Measurements from ENCODE around the gene C17orf58.
"Not testable (repeated sequence)": the region's sequence is repeated elsewhere in the genome, so short reads cannot be mapped to it uniquely, and the experiment has no call there.

Gene C17orf58

DNA sequence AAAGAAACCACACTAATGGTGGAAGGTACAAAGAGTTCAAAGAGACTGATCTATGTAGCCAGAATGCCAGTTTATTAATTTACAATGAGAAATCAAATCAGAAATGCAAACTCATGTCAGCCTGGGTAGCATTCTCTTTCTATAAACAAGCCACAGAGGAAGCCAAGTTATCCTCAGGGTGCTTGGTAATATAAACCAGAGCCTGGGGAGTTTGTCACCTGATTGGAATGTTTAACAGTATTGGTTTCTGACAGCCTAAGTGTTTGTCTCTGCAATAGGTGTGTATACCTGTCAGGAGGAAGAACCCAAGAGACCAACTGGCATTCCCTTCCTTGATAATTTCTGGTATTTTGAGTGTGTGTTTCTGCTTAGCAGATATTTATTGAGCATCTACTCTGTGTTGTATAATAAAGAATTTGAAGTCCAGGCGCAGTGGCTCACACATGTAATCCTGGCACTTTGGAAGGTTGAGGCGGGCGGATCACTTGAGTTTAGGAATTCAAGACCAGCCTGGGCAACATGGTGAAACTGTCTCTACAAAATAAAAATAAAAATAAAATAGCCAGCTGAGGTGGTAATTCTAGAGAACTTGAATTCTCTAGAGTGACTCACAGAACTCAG, 3.1 kb upstream of the C17orf58 start:
- DNase-seq = no peak

DNA sequence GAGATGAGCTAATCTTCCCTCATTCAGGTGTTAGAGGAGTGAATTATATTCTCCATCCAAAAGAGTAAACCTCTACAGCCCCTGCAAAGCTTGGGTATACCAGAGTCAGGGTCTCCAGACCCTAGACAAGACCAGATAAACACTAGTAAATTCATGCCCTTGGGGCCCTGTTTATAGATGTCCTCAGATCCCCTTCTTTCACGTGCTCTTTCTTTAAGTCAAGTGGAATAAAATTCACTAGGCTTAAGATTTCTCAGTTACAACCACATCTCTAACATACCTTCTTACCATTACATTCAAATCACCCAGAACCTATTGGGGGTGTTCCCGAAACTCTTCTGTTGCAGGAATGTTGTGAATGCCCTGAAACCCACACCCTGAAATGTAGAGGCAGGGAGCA, 2.2 kb upstream of the C17orf58 start:
- no peak for DNase-seq

DNA sequence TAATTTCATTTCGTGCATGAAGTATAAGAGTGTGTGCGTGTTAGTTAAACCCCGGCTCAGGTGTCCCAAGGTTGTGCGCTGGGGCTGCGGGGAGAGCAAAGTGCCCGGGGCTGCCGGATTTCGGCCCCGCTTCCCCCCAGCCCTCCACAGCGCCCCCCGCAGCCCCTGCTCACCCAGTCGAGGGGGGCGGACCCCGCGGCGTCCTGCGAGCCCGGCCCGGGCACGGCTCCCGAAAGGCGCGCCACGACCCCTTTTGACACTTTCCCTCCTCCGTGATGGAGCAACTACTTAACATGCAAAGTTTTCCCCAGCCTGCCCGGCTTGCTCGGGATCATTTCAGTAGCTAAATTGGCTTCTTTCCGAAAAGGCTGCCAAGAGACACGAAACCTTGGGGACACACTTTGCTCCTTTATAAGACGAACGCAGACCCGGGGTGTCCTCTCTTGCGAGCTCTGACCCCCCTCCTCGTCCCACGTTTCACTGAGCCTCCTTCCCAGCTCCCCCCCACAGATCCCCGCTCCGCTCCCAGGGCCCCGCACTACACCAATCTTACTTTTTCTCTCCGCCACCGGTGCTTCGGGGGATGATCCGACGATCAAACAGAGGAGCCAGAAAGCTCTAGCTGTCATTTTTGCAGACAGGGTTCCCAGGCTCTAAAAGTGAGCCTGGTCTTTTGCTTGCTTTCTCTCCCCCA, 552 bp downstream of the C17orf58 start:
- DNase-seq = peak; percentile 49

DNA sequence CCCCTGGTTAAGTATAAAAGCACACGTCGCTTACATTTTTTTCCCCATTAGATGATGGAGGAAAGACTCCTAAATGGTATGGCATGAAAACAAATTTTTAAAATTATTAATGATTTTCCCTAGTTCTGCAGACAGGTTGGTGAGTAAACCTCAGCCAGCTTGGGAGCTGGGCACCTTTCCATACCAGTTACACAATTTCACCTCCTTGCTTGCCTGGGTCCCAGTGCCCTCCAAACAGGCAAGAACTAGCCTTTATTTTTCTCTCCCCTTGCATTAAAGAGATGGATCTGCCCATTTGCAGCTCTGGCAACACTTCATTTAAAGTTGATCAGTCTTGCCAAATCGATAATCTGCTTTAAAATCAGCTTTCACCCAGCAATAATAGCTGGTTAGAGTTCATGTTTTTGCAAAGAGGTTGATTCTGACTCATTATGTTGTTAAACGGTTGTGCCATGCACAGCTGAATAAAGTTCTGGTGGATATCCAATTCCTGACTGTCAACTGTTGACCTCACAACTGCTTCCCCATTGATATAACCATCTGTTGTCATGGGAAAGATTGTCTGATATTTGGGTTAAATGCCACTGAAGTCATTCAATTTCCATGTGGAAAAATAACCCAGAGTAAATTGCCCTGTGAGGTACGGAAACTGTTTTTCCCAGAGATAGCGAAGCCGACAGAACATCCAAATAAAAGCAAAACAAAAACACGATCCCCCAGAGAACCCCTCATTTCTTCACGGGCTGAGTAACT, 1.3 kb downstream of the C17orf58 start:
- peak; percentile 36 for DNase-seq

DNA sequence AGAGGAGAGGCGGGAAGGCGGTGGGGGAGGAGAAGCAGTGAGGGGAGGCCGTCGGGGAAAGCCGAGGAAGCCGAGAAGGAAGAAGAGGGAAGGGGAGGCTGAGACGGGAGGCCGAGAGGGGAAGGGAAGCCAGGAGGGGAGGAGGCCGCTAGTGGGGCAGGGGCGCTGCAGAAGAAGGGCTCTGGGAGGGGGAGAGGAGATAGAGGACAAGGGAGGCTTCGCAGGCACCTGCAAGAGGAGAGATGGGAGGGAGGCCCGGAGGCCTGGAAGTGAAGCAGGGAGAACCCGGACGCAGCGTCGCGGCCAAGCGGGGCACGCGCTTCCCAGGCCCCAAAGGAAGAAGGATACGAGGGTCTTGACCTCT, 2.3 kb downstream of the C17orf58 start:
- no peak for DNase-seq

DNA sequence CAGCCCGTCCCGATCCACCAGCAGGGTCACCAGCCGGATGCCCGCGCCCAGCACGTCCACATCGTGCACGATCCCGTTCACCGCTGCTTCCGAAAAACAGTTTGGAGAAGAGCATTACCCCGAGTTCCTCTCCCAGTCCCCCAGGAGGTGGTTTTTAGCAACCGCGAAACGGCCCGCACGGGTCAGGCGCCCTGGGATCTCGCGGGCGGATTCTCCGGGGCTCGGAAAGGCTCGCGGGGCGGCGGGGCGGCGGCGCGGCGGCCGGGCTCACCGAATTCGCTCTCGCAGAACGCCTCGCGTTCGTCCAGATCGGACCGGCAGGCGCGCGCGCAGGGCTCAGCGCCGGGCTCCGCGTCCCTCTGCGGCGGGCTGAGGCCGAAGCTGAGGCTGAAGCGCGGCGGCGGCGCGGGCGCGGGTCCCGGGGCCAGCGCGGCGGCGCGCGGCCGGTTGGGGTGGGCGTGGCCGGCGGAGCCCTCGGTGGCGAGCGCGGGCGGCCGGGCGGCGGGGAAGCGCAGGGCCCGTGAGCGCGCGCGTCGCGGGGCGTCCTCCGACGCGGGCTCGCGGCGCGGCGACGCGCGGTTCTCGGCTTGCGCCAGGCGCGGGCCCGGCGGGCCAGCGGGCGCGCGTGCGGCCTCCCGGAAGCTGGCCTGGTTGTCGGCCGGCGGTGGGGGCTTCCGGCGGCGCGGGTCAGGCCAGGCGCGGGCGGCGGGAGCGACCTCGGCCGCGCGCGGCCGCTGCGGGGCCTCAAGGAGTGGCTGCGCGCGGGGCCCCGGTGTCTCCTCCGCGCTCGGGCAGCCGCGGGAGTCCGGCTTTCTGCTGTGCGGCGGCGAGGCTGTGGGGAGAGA, 2.9 kb downstream of the C17orf58 start:
- DNase-seq = peak; percentile 91

DNA sequence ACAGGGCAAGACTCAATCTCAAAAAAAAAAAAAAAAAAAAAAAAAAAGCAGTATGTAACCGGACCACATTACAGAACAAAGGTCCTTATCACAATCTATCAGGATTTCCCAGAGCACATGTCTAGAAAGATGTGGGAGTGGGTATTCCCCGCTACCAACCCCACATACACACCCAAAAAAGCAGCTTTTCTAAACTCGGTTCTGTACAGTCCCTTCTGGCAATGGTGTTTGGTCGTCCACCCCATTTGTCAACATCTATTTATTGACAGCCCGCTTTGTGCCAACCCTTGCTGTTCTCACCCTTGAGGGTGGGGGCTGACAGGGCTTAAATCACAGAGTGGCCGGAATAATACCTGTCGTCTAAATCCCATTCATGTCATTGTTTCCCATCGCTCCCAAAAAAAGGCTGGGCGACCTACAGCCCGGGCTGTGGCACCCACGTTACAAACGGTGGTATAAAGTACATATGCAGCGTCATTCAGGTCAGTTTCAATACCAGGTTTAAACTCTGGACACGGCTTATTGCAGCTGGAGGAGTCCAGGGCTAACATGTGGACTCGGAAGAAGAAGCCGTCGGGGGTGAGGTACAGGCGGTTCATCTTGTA, 3.6 kb downstream of the C17orf58 start:
- DNase-seq = no peak

DNA sequence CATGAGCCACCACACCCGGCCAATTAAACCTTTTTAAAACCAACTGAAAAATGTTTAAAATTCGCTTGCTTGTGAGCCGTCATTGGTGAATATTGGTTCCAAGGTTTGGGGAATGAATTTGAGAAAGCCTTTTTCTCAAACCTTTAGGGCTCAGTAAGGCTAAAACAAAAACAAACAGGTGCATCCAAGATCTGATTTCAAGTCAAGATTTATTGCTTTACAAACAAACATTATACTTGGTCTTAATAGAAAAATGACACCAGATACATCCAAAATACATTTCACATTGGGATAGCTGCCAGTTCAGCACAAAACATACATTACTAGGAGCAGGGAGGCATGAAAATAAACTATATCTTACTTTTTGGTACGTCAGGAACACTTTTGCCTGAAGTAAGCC, 5.4 kb downstream of the C17orf58 start:
- no peak for DNase-seq

DNA sequence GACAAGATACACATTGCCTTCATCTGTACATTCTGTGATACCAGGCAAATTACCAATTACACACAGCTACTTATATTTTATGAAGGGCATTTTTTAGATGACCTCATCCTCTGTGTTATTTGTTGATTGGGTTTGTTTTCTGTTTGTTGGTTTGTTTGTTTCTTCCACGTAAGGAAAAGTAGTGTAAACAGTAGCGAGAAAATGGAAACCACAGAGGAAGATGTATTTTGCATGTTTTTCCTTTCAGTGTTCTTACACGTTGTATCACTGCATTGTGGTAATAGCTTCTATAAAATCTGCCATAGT, 12.9 kb downstream of the C17orf58 start:
- no peak for DNase-seq

DNA sequence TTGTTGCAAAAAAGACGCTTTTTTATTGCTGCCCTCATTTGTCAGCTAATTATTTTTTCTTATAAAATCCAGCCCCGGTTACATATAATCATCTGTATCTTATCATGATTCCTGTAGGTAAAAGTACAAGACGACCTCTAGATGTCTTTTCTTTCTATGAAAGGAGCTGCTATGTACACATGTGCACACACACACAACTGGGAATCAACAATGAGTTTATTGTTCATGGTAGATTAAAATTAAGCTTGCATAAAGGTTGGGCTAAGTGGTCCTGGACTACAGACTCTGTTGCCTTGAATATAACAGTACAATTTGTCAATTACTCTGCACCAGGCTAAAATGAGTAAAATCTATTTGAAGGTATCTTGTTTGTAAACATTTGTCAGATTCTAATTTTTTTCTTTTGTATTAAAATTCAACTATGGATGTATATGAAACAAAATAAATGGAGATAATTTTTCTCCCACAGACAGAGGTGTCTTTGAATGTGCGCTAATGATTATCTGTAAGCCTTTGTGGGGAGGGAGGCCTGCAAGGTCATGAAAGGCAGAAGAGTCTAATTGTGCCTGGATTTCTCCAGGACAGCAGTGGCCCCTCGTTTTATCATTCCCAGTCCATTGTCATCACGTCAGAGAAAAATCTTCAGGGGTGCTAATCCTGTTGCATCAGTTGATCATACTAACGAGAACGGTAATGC, 13.4 kb downstream of the C17orf58 start:
- no peak for DNase-seq

DNA sequence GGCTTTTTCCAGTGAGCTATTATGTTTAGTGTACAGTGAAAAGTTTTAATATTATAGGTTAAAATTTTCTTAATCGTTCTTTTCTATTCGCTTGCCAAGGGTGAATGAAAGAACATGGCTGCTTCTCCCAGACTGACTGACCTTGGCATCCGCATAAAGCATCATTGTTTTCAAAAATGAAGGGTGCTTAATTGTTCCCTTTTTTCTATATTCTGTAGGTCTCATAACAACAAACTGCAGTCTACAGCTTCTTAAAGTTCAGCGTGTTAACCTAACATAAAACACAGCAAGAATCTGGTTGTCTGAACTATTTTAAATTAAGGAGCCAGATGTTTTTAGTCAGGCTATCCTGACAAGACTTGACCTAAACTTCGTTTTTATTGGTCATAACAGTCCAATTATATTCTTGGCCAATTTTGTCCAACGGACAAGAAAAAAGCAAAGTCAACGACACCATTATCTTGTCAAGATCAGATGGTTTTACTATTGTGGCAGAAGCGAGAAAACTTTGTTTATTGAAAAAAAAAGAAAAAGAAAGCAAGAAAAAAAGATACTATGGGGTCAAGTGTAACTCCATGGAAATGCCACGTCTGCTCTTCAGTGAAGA, 14.1 kb downstream of the C17orf58 start:
- no peak for DNase-seq

DNA sequence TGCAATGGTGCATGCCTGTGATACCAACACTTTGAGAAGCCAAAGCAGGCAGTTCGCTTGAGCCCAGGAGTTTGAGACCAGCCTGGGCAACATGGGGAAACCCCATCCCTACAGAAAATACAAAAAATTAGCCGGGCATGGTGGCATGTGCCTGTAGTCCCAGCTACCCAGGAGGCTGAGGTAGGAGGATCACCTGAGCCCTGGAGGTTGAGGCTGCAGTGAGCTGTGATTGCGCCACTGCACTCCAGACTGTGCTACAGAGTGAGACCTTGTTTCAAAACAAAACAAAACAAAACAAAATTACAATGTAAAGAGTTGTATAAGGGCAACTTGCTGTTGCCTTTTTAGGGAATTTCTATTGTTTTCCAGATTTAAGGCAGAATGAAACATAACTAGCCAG, 15.4 kb downstream of the C17orf58 start:
- DNase-seq = not testable (repeated sequence)

DNA sequence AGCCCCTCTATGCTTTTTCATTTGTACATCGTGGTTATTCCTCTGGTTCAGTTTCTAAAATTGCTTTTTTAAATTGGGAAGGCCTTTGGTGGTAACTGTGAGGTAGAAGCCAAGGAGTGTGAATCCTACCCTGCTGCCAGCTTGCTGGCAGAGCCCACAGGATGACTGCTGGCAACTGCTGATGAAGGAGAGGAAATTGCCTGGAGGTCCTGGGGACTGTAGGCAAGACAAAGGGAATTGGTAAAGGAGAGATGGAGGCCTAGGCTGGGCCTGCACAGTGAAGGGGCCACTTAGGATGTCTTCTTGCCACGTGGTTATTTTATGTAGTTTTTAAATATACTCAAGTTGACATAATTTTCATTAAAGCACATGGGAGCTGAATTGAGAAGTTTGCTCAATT, 15.8 kb downstream of the C17orf58 start:
- DNase-seq = no peak

DNA sequence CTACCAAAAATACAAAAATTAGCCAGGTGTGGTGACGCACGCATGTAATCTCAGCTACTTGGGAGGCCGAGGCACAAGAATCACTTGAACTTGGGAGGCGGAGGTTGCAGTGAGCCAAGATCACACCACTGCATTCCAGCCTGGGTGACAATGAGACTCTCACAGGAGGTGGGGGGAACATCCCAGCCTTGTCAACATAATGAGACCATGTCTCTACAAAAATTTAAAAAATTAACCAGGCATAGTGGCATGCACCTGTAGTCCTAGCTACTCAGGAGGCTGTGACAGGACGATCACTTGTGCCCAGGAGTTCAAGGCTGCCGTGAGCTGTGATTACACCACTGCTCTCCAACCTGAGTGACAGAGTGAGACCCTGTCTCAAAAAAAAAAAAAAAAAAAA, 20.0 kb downstream of the C17orf58 start:
- DNase-seq = not testable (repeated sequence)

DNA sequence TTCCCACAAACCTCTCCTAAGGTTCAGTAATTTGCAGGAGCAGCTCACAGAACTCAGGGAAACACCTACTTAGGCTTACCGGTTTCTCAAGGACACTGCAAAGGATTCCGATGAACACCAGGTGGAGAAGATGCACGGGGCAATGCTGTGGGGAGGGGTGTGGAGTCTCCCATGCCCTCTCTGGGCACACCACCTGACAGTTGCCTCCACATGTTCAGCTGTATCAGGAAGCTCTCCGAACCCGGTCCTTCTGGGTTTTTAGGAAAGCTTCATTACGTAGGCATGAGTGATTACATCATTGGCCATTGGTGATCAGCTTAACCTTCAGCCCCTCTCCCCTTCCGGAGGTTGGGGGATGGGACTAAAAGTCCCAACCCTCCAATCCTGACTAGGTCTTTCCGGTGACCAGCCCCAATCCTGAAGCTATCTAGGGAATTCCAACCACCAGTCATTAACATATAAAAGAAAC, 21.6 kb downstream of the C17orf58 start:
- no peak for DNase-seq

DNA sequence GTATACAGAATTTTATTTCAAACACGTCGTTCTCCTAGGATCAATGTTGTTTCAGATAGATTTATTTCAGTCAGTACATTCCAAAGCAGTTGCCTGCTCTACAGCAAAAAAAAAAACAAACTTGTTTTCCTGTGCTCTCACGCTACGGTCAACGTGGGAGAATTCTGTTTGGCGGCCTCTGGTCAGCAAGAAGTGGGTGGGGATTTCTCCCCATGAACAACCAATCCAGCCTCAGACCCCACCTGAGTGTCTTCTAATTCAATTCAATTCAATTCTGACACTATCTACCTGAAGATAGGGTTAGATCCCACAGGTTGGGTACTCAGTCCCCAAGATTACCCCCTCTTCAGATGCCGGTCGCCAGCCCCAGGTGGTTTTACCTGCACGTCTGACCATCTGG, 22.1 kb downstream of the C17orf58 start:
- DNase-seq = no peak

DNA sequence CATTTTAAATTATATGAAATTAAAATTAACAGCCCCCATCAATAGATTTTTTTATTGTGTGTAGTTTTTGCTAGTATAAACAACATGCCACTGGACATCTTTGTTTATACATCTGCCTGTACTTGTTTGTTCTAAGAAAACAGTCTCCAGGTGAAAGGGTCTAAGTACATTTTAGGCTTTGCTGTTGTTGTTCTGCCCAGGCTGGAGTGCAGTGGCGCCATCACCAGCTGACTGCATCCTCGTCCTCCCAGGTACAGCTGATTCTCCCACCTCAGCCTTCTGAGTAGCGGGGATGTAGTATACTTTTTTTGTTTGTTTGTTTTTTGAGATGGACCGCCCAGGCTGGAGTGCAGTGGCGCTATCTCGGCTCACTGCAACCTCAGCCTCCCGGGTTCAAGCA, 25.5 kb downstream of the C17orf58 start:
- no peak for DNase-seq

DNA sequence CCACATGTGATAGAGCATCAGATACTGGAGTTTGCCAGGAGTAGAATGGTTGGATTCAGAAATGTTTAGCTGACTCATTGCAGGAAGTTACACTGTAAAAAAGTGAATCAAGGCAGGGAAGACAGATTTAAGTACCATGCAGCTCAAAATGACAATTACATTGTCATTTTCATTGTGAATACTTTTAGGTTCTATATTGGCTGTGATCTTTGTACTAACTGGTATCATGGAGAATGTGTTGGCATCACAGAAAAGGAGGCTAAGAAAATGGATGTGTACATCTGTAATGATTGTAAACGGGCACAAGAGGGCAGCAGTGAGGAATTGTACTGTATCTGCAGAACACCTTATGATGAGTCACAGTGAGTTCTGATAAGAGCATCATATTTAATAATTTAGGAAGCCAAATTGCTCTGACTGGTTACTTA, 33.1 kb downstream of the C17orf58 start:
- DNase-seq = peak; percentile 47

DNA sequence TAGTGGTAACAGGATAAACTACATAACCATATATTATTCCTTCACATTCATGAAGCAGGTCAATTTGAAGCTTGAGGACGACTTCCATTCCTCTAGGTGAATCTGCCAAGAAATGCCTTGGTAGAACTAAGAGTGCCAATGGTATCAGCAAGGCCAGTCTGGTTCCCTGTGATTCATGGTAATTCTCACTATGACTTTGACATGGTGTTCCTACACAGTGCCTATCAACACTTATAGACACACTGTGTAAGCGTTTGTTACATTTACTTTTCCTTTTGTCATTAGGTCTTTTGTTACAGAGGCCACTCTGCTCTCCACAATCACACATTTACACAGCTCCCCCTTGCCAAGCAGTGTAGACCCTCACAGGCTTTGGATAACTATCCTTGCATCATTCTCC, 34.1 kb downstream of the C17orf58 start:
- DNase-seq = not testable (repeated sequence)

DNA sequence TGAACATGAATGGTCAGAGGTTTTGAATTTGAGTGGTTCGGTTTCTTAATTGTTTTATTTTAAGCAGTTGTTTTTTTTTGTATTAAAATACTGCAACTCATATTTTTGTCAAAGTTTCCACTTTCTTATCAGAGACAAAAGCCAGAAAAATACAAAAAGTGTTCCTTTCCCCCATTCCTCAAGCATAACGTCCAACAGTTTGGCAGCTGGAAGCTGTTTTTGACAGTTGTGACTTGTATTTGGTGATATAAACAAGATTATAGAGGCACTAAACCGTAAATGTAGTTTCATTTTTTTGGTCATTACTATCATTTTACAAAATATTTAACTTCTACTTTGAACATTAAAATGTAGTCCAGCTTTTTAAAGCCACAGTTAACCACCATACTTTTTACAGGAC, 36.0 kb downstream of the C17orf58 start:
- DNase-seq = not testable (repeated sequence)

DNA sequence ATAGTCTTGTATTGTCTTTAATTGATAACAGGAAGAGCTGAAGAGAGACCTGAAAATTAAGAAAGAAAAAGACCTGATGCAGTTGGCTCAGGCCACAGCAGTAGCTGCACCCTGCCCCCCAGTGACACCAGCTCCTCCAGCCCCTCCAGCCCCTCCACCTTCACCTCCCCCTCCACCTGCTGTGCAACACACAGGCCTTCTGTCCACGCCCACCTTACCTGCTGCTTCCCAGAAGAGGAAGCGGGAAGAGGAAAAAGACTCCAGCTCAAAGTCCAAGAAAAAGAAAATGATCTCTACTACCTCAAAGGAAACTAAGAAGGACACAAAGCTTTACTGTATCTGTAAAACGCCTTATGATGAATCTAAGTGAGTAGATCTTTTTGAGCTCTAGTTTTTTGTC, 36.8 kb downstream of the C17orf58 start:
- DNase-seq = no peak

DNA sequence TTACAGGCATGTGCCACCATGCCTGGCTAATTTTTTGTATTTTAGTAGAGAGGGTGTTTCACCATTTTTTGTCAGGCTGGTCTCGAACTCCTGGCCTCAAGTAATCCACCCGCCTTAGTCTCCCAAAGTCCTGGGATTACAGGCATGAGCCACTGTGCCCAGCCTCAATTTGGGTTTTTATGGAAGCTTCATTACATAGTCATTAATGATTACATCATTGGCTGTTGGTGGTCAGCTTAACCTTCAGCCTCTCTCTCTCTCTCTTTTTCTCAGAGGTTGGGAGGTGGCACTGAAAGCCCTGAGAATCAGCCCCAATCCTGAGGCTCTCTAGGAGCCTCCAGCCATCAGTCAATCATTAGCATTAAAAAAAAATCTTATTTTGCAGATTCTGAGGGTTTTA, 45.3 kb downstream of the C17orf58 start:
- DNase-seq = no peak

Measured in femur (tissue), 1 donor.